Mesenchymal stem cell (in vitro differentiated cells and primary cell): ENCODE data around the gene BRICD5.

Experiments
- DNase-seq: peaks from one replicate; pipeline ENCODE4 v3.0.0-alpha.2; 2013
- H2AFZ ChIP-seq: one replicate; pipeline ENCODE4 v1.6.1; 2013; ENCODE audit warnings: low read depth, mild to moderate bottlenecking, control low read depth, inconsistent platforms, low read length, moderate library complexity
- H2AK5ac ChIP-seq: 2 replicates; pipeline ENCODE4 v1.6.1; 2013; ENCODE audit warnings: low read length, moderate library complexity, mild to moderate bottlenecking, inconsistent platforms; ENCODE audit not compliant: severe bottlenecking
- H2BK120ac ChIP-seq: one replicate; pipeline ENCODE4 v1.6.1; 2013; ENCODE audit warnings: low read depth, mild to moderate bottlenecking, inconsistent platforms, low read length, moderate library complexity
- H2BK12ac ChIP-seq, 2 experiments: one replicate each; pipeline ENCODE4 v1.6.1; 2013; ENCODE audit warnings: inconsistent platforms in 2 of 2, low read length in 2 of 2, mild to moderate bottlenecking in 2 of 2, moderate library complexity in 2 of 2, control low read depth in 1 of 2
- H2BK15ac ChIP-seq: one replicate; pipeline ENCODE4 v1.6.1; 2013; ENCODE audit warnings: mild to moderate bottlenecking, low read depth, inconsistent platforms; ENCODE audit not compliant: poor library complexity, severe bottlenecking
- H2BK5ac ChIP-seq: 2 replicates; pipeline ENCODE4 v1.6.1; 2013; ENCODE audit warnings: low read depth, mild to moderate bottlenecking, low read length, control low read depth, inconsistent platforms; ENCODE audit not compliant: poor library complexity, severe bottlenecking
- H3K14ac ChIP-seq, 2 experiments: one replicate each; pipeline ENCODE4 v1.6.1; 2013; ENCODE audit warnings: inconsistent platforms in 2 of 2, low read length in 2 of 2, control low read depth in 1 of 2, mild to moderate bottlenecking in 1 of 2, moderate library complexity in 1 of 2
- H3K18ac ChIP-seq, 2 experiments: one replicate each; pipeline ENCODE4 v1.6.1; 2013; ENCODE audit warnings: inconsistent platforms in 2 of 2, low read length in 2 of 2, control low read depth in 1 of 2, low read depth in 1 of 2, mild to moderate bottlenecking in 1 of 2
- H3K23ac ChIP-seq, 2 experiments: one replicate each; pipeline ENCODE4 v1.6.1; 2013; ENCODE audit warnings: inconsistent platforms in 2 of 2, low read length in 2 of 2, mild to moderate bottlenecking in 2 of 2, moderate library complexity in 2 of 2, control low read depth in 1 of 2
- H3K27ac ChIP-seq: 2 replicates; pipeline ENCODE4 v1.5.1; 2013; ENCODE audit warnings: mild to moderate bottlenecking, moderate library complexity, low read length, control low read depth, inconsistent platforms; ENCODE audit not compliant: poor library complexity, severe bottlenecking
- H3K27me3 ChIP-seq, 2 experiments: 2 replicates each; pipeline versions ENCODE4 v1.6.1 to v1.7.0; 2013; ENCODE audit warnings: low read length in 2 of 2, mild to moderate bottlenecking in 2 of 2, moderate library complexity in 2 of 2, control low read depth in 1 of 2, inconsistent platforms in 1 of 2; ENCODE audit not compliant: control insufficient read depth in 1 of 2, insufficient read depth in 1 of 2
- H3K36me3 ChIP-seq, 2 experiments: 2 replicates each; pipeline versions ENCODE4 v1.6.1 to v1.7.0; 2013; ENCODE audit warnings: low read length in 2 of 2, control low read depth in 1 of 2, inconsistent platforms in 1 of 2, low read depth in 1 of 2, mild to moderate bottlenecking in 1 of 2; ENCODE audit not compliant: insufficient read depth in 2 of 2, control insufficient read depth in 1 of 2
- H3K4ac ChIP-seq, 2 experiments: one replicate each; pipeline ENCODE4 v1.6.1; 2013; ENCODE audit warnings: inconsistent platforms in 2 of 2, low read length in 2 of 2, mild to moderate bottlenecking in 2 of 2, moderate library complexity in 2 of 2, control low read depth in 1 of 2, low read depth in 1 of 2
- H3K4me1 ChIP-seq: 2 replicates; pipeline ENCODE4 v1.6.1; 2013; ENCODE audit warnings: low read depth, low read length, control low read depth; ENCODE audit not compliant: control insufficient read depth, insufficient read depth
- H3K4me2 ChIP-seq: 2 replicates; pipeline ENCODE4 v1.6.1; 2013; ENCODE audit warnings: low read length, mild to moderate bottlenecking, inconsistent platforms; ENCODE audit not compliant: poor library complexity, severe bottlenecking
- H3K4me3 ChIP-seq, 2 experiments: 2 replicates each; pipeline versions ENCODE4 v1.5.1 to v1.7.0; 2013; ENCODE audit warnings: low read length in 2 of 2, mild to moderate bottlenecking in 2 of 2, control low read depth in 1 of 2, low read depth in 1 of 2; ENCODE audit not compliant: insufficient read depth in 1 of 2
- H3K79me1 ChIP-seq: replicated peaks from 2 replicates; pipeline ENCODE4 v1.6.1; 2013; ENCODE audit warnings: mild to moderate bottlenecking, control low read depth, low read length, inconsistent platforms; ENCODE audit not compliant: poor library complexity, severe bottlenecking
- H3K9ac ChIP-seq: 2 replicates; pipeline ENCODE4 v1.7.0; 2013; ENCODE audit warnings: mild to moderate bottlenecking, low read length, moderate library complexity
- H3K9me3 ChIP-seq: 2 replicates; pipeline ENCODE4 v1.7.0; 2013; ENCODE audit warnings: mild to moderate bottlenecking, low read length; ENCODE audit not compliant: control insufficient read depth
- H4K8ac ChIP-seq: one replicate; pipeline ENCODE4 v1.6.1; 2013; ENCODE audit warnings: inconsistent platforms, mild to moderate bottlenecking, low read length, moderate library complexity
- H4K91ac ChIP-seq: one replicate; pipeline ENCODE4 v1.6.1; 2013; ENCODE audit warnings: mild to moderate bottlenecking, low read length, inconsistent platforms
- WGBS: methylation state at CpG from one replicate; pipeline ENCODE4 v1.1.7; 2013; ENCODE audit warnings: mixed read lengths; 5-methylcytosine and 5-hydroxymethylcytosine counted together

Gene BRICD5

DNA sequence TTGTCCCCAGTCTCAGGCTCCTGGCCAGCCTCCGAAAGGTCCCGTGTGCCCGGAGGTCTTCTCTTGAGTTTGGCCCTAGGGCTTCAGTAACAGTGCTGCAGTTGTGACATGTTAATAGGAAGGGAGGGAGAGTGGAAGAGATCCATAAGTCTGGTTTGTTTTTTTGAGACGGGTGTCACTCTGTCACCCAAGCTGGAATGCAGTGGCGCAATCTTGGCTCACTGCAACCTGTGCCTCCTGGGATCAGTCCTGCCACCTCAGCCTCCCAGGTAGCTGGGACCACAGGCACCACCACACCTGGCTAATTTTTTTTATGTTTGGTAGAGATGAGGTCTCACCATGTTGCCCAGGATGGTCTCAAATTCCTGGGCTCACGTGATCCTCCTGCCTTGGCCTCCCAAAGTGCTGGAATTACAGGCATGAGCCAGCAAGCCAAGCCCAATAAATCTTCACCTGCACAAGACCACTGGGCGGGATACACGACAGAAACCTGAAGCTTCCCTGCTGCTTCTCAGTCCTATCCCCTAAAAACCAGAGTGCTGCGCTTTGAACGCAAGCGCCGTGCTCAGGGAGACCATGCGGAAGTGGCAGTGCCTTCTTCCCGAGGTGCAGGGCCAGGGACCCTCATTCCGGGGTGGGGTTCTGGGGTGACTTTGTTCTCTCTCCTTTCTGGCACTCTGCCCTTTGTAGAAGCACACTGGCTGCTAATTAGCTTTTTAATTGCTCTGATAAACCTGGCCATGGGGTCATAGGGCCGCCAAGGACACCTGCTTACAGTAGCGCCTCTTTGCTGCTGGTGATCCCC, 44.2 kb downstream of the BRICD5 start:
- no peak overlapping the region for H3K14ac ChIP-seq
- H2BK120ac ChIP-seq = no peak overlapping the region
- no peaks in the 10 kb centered on the region for H3K27me3 ChIP-seq
- H4K91ac ChIP-seq = no peak overlapping the region
- H3K4ac ChIP-seq = no peak overlapping the region
- H2BK5ac ChIP-seq = no peak overlapping the region
- peaks cover 41 to 83% of the 10 kb centered on the region in 2 experiments for H3K36me3 ChIP-seq
- H2BK12ac ChIP-seq = no peak overlapping the region
- H3K9me3 ChIP-seq = no peaks in the 10 kb centered on the region
- no peak overlapping the region for H3K9ac ChIP-seq
- no peak overlapping the region for H2AK5ac ChIP-seq
- no peak for DNase-seq
- H3K18ac ChIP-seq = no peak overlapping the region
- H3K4me2 ChIP-seq = no peak overlapping the region
- no peak overlapping the region for H2AFZ ChIP-seq
- H3K4me3 ChIP-seq = no peak overlapping the region
- H3K23ac ChIP-seq = no peak overlapping the region
- H3K79me1 ChIP-seq = peaks cover 44% of the 10 kb centered on the region
- no peak overlapping the region for H2BK15ac ChIP-seq
- no peak overlapping the region for H3K27ac ChIP-seq
- H3K4me1 ChIP-seq = peaks cover 35% of the 10 kb centered on the region
- WGBS = 96% methylated on average over 16 of the region's 17 CpGs
- H4K8ac ChIP-seq = no peak overlapping the region

DNA sequence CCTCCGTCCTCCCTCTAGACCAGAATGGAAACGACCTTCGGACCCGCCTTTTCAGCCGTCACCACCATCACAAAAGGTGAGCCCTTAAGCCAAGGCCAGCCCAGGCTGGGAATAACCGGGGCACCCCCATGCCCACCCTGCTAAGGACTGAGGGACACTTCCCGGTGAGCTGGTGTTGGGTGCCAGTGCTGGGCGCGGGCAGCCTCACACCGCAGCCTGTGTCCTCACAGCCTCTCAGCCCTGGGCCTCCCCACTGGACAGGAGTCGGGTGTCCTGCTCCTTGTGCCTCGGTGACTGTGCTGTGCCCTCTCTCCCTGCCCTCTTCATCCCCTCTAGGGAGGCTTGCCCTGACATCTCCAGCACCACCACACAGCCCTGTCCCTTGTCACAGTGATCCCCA, 44.8 kb downstream of the BRICD5 start:
- H3K9ac ChIP-seq = no peak overlapping the region
- H3K14ac ChIP-seq = no peak overlapping the region
- no peak for DNase-seq
- no peaks in the 10 kb centered on the region for H3K27me3 ChIP-seq
- no peaks in the 10 kb centered on the region for H3K9me3 ChIP-seq
- H2BK5ac ChIP-seq = no peak overlapping the region
- no peak overlapping the region for H3K4ac ChIP-seq
- H2AFZ ChIP-seq = no peak overlapping the region
- H2AK5ac ChIP-seq = no peak overlapping the region
- peaks cover 41% of the 10 kb centered on the region for H3K4me1 ChIP-seq
- H2BK120ac ChIP-seq = no peak overlapping the region
- no peak overlapping the region for H2BK12ac ChIP-seq
- H3K23ac ChIP-seq = no peak overlapping the region
- peaks cover 44% of the 10 kb centered on the region for H3K79me1 ChIP-seq
- no peak overlapping the region for H3K18ac ChIP-seq
- no peak overlapping the region for H3K27ac ChIP-seq
- H2BK15ac ChIP-seq = no peak overlapping the region
- H3K36me3 ChIP-seq = peaks cover 41 to 77% of the 10 kb centered on the region in 2 experiments
- H4K91ac ChIP-seq = no peak overlapping the region
- H3K4me3 ChIP-seq = no peak overlapping the region
- no peak overlapping the region for H3K4me2 ChIP-seq
- no peak overlapping the region for H4K8ac ChIP-seq
- WGBS = 97% methylated on average over 12 of the region's 12 CpGs

DNA sequence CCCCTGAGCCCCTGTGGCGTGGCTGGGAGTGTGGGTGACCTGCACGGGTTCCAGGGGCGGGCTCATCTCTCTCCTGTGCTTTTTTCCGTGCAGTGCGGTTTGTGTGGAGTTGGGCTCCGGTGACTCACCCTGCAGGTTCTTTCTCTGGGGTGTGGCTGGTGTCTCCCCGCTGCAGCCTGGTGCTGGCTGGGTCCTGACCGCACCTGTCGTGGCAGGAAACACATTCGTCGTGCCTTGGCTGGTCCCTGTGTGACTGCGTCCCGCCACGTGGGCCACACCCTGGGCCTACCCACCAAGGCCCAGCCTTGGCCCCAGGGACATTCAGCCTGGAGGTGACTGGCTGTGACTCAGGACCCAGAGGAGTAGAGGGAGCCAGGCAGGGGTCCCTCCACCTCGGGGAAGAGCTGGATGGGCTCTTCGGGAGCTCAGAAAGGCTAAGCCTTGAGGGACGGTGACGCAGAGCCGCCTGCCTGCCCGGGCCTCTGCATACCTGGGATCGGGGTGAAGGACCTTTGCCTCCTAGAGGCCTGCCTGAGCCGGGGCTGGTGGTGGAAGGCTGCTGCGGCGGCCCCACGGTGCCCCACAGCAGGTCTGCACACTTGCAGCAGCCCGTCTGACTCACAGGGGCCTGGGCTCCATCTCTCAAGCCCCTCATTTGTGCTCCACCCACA, 47.3 kb downstream of the BRICD5 start:
- Histone ChIP-seq H2BK5ac (no peak overlapping the region), H2AK5ac (no peak overlapping the region), H3K4me2 (no peak overlapping the region), H2BK12ac (no peak overlapping the region), H4K8ac (no peak overlapping the region), H4K91ac (peak overlapping the region; percentile 19), H3K4ac (no peak overlapping the region), H3K9ac (no peak overlapping the region), H3K36me3 (peaks cover 27 to 64% of the 10 kb centered on the region in 2 experiments), H2BK120ac (no peak overlapping the region), H3K27ac (peak overlapping the region; percentile 50), H3K14ac (no peak overlapping the region), H3K27me3 (no peaks in the 10 kb centered on the region), H3K23ac (no peak overlapping the region), H3K4me1 (peaks cover 61% of the 10 kb centered on the region), H3K4me3 (no peak overlapping the region), H3K79me1 (peaks cover 24% of the 10 kb centered on the region), H2BK15ac (no peak overlapping the region), H2AFZ (no peak overlapping the region), H3K18ac (no peak overlapping the region), H3K9me3 (no peaks in the 10 kb centered on the region)
- WGBS = 97% methylated on average over 26 of the region's 26 CpGs
- DNase-seq = no peak

DNA sequence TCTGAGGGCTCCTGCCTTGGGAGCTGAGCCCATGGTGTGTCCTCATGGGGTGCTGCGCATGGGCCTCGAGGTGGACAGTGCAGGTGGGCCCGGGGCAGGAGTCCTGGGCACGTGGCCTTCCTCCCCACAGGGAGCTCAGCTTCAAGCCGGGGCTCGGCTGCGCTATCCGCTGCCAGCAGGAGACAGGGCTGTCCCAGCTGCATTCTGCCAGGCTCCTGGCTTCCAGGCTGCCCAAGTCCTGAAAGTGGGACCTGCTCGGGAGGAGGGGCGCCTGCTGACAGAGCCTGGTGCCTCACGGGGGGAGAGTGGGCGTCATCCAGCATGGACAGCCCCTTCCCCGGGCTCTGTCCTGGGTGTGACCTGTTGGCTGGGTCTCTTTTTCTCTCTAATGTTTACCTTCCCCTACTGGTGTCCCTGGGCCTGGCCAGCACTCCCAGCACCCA, 48.0 kb downstream of the BRICD5 start:
- Histone ChIP-seq H3K9ac (no peak overlapping the region), H2BK15ac (no peak overlapping the region), H3K9me3 (no peaks in the 10 kb centered on the region), H3K27me3 (no peaks in the 10 kb centered on the region), H4K8ac (no peak overlapping the region), H3K14ac (no peak overlapping the region), H2AFZ (no peak overlapping the region), H3K36me3 (peaks cover 24 to 64% of the 10 kb centered on the region in 2 experiments), H4K91ac (no peak overlapping the region), H2BK12ac (no peak overlapping the region), H3K79me1 (peaks cover 17% of the 10 kb centered on the region), H2BK5ac (no peak overlapping the region), H3K4me2 (no peak overlapping the region), H2AK5ac (no peak overlapping the region), H3K18ac (no peak overlapping the region), H2BK120ac (no peak overlapping the region), H3K27ac (peak overlapping the region; percentile 50), H3K4me1 (peaks cover 64% of the 10 kb centered on the region), H3K23ac (no peak overlapping the region), H3K4ac (no peak overlapping the region), H3K4me3 (no peak overlapping the region)
- DNase-seq = no peak
- 96% methylated on average over 13 of the region's 13 CpGs for WGBS
